H9 (cell line): Measurements from ENCODE around the gene FITM2. TPM values are rescaled to one million over a fixed set of nuclear protein-coding genes. Genes with fewer than 3 reads are reported as not detected.
"Not testable (repeated sequence)": the region's sequence is repeated elsewhere in the genome, so short reads cannot be mapped to it uniquely, and the experiment has no call there.

Experiments used
- DNase-seq: peaks from one replicate; pipeline ENCODE4 v3.0.0-alpha.2; 2017
- H2AFZ ChIP-seq: one replicate; pipeline ENCODE4 v1.6.1; 2013; ENCODE audit warnings: mild to moderate bottlenecking, low read length, control low read depth, moderate library complexity
- H2AK5ac ChIP-seq: 2 replicates; pipeline ENCODE4 v1.6.1; 2013; ENCODE audit warnings: low read length, control low read depth, mixed read lengths; ENCODE audit not compliant: insufficient read length
- H2BK120ac ChIP-seq: one replicate; pipeline ENCODE4 v1.6.1; 2013; ENCODE audit warnings: low read depth, mild to moderate bottlenecking, low read length, control low read depth, inconsistent platforms; ENCODE audit not compliant: poor library complexity, severe bottlenecking
- H2BK12ac ChIP-seq: 2 replicates; pipeline ENCODE4 v1.6.1; 2013; ENCODE audit warnings: low read length, control low read depth, mixed read lengths, low read depth; ENCODE audit not compliant: insufficient read length
- H2BK15ac ChIP-seq: 2 replicates; pipeline ENCODE4 v1.6.1; 2013; ENCODE audit warnings: low read depth, low read length, control low read depth
- H2BK20ac ChIP-seq: one replicate; pipeline ENCODE4 v1.6.1; 2013; ENCODE audit warnings: low read depth, mild to moderate bottlenecking, low read length, control low read depth, inconsistent platforms; ENCODE audit not compliant: poor library complexity, severe bottlenecking
- H2BK5ac ChIP-seq: 2 replicates; pipeline ENCODE4 v1.6.1; 2013; ENCODE audit warnings: low read length, control low read depth, mixed read lengths; ENCODE audit not compliant: insufficient read length
- H3K14ac ChIP-seq: 2 replicates; pipeline ENCODE4 v1.6.1; 2013; ENCODE audit warnings: low read length, control low read depth; ENCODE audit not compliant: insufficient read depth
- H3K18ac ChIP-seq: 2 replicates; pipeline ENCODE4 v1.6.1; 2013; ENCODE audit warnings: low read depth, mild to moderate bottlenecking, mixed read lengths, low read length, control low read depth; ENCODE audit not compliant: insufficient read length
- H3K23ac ChIP-seq: 2 replicates; pipeline ENCODE4 v1.6.1; 2013; ENCODE audit warnings: low read length, control low read depth, mixed read lengths, low read depth; ENCODE audit not compliant: insufficient read length
- H3K23me2 ChIP-seq: 2 replicates; pipeline ENCODE4 v1.6.1; 2013; ENCODE audit warnings: low read depth, mild to moderate bottlenecking, mixed read lengths, low read length, control low read depth; ENCODE audit not compliant: insufficient read length, poor library complexity, severe bottlenecking
- H3K27ac ChIP-seq: 2 replicates; pipeline ENCODE4 v1.5.1; 2013; ENCODE audit warnings: low read length, control low read depth, mixed read lengths, low read depth; ENCODE audit not compliant: insufficient read length
- H3K27me3 ChIP-seq: 2 replicates; pipeline ENCODE4 v1.6.1; 2013; ENCODE audit warnings: low read length, control low read depth, inconsistent platforms; ENCODE audit not compliant: insufficient read depth
- H3K4ac ChIP-seq: 2 replicates; pipeline ENCODE4 v1.6.1; 2013; ENCODE audit warnings: low read depth, mild to moderate bottlenecking, control low read depth, inconsistent platforms, low read length, moderate library complexity
- H3K4me1 ChIP-seq: 2 replicates; pipeline ENCODE4 v1.6.1; 2013; ENCODE audit warnings: low read length, control low read depth, inconsistent platforms; ENCODE audit not compliant: insufficient read depth
- H3K4me2 ChIP-seq: 2 replicates; pipeline ENCODE4 v1.6.1; 2013; ENCODE audit warnings: low read length, control low read depth, mixed read lengths; ENCODE audit not compliant: insufficient read length, insufficient read depth
- H3K56ac ChIP-seq: 2 replicates; pipeline ENCODE4 v1.6.1; 2013; ENCODE audit warnings: low read depth, mild to moderate bottlenecking, mixed read lengths, low read length, control low read depth; ENCODE audit not compliant: insufficient read length
- H3K79me1 ChIP-seq: 2 replicates; pipeline ENCODE4 v1.6.1; 2013; ENCODE audit warnings: low read depth, mild to moderate bottlenecking, moderate library complexity, low read length, control low read depth, inconsistent platforms; ENCODE audit not compliant: insufficient read depth, poor library complexity, severe bottlenecking
- H3K79me2 ChIP-seq: 2 replicates; pipeline ENCODE4 v1.6.1; 2013; ENCODE audit warnings: low read length, control low read depth, inconsistent platforms; ENCODE audit not compliant: insufficient read depth
- H3K9ac ChIP-seq: 2 replicates; pipeline ENCODE4 v1.6.1; 2013; ENCODE audit warnings: low read length, control low read depth, mixed read lengths; ENCODE audit not compliant: insufficient read length; ENCODE audit errors: extremely low read depth
- H3K9me3 ChIP-seq: one replicate; pipeline ENCODE4 v1.6.1; 2013; ENCODE audit warnings: low read depth, low read length, inconsistent platforms; ENCODE audit not compliant: control insufficient read depth
- H3T11ph ChIP-seq: one replicate; pipeline ENCODE4 v1.6.1; 2013; ENCODE audit warnings: mild to moderate bottlenecking, low read length, control low read depth, inconsistent platforms
- H4K20me1 ChIP-seq: one replicate; pipeline ENCODE4 v1.6.1; 2013; ENCODE audit not compliant: control insufficient read depth, insufficient read length, insufficient read depth
- H4K5ac ChIP-seq: 2 replicates; pipeline ENCODE4 v1.6.1; 2013; ENCODE audit warnings: low read depth, mild to moderate bottlenecking, mixed read lengths, low read length, control low read depth; ENCODE audit not compliant: insufficient read length
- H4K8ac ChIP-seq: replicated peaks from 2 replicates; pipeline ENCODE4 v1.6.1; 2013; ENCODE audit warnings: low read length, control low read depth, mixed read lengths, low read depth; ENCODE audit not compliant: insufficient read length
- H4K91ac ChIP-seq: 2 replicates; pipeline ENCODE4 v1.6.1; 2013; ENCODE audit warnings: low read depth, mild to moderate bottlenecking, moderate library complexity, mixed read lengths, low read length, control low read depth; ENCODE audit not compliant: insufficient read length
- H3K27ac Mint-ChIP-seq, 3 experiments: 2 replicates in 2 of 3; 3 replicates in 1 of 3; pipeline ENCODE4 v1.8.0; 2020 to 2021; ENCODE audit warnings: mixed read lengths in 3 of 3, mild to moderate bottlenecking in 1 of 3, moderate library complexity in 1 of 3
- H3K27me3 Mint-ChIP-seq: 2 replicates; pipeline ENCODE4 v1.8.0; 2021; ENCODE audit warnings: low read depth, mild to moderate bottlenecking, moderate library complexity, mixed read lengths
- H3K36me3 Mint-ChIP-seq, 3 experiments: 2 replicates in 2 of 3; 3 replicates in 1 of 3; pipeline ENCODE4 v1.8.0; 2020 to 2021; ENCODE audit warnings: low read depth in 3 of 3, mixed read lengths in 3 of 3; ENCODE audit not compliant: insufficient read depth in 1 of 3
- H3K4me1 Mint-ChIP-seq, 2 experiments: 2 replicates each; pipeline ENCODE4 v1.8.0; 2020; ENCODE audit warnings: mixed read lengths in 2 of 2
- H3K4me3 Mint-ChIP-seq, 2 experiments: 2 replicates in 1 of 2; 3 replicates in 1 of 2; pipeline ENCODE4 v1.8.0; 2020 to 2021; ENCODE audit warnings: mild to moderate bottlenecking in 2 of 2, mixed read lengths in 2 of 2, moderate library complexity in 1 of 2
- H3K9me3 Mint-ChIP-seq, 2 experiments: 2 replicates in 1 of 2; 3 replicates in 1 of 2; pipeline ENCODE4 v1.8.0; 2020; ENCODE audit warnings: mild to moderate bottlenecking in 2 of 2, mixed read lengths in 2 of 2, moderate library complexity in 1 of 2
- WGBS: extraction: QIAGEN DNeasy Blood & Tissue Kit; methylation state at CpG from one replicate; pipeline ENCODE4 v1.1.7; 2013; ENCODE audit warnings: missing lambda C conversion rate, low lambda C conversion rate, mixed read lengths; ENCODE audit not compliant: insufficient read length; ENCODE audit errors: extremely low coverage; 5-methylcytosine and 5-hydroxymethylcytosine counted together
- total RNA-seq: library from RNA; stranded (reverse); gene quantifications from 2 replicates; pipeline ENCODE4 v1.2.1, GENCODE V29; 2021
- TF ChIP-seq, protein P1 (sequence below): fragments of 200-600 bp; sonication (generic); conservative IDR thresholded peaks from 3 replicates; pipeline ENCODE4 v1.8.0; 2021; ENCODE audit warnings: antibody characterized with exemption, mild to moderate bottlenecking

FITM2 gene
- total RNA-seq, 1 experiment from 2014 or later: 1.7 TPM

DNA sequence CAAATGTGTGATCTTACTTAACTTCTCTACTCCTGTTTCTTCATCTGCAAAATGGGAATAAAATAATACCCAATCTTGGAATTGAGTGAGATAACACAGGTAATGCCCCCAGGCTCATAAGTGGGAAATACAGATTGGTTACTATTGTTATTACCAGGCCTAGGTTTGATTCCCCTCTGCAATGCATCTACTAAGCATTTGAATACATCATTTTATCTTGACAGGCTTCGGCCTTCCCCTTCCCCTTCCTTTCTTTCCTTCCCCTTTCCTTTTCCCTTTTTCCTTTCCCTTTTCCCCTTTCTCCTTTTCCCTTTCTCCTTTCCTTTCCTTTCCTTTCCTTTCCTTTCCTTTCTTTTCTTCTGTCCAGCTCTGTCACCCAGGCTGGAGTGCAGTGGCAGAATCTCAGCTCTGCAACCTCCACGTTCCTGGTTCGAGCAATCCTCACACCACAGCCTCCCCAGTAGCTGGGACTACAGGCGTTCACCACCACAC is 37.2 kb upstream of the FITM2 start:
- no peak overlapping the region for H3K27ac ChIP-seq
- H3K4me1 Mint-ChIP-seq: peaks cover 6 to 10% of the 10 kb centered on the region in 2 experiments; a peak in 3 of 4 replicates
- no peak overlapping the region for H3K18ac ChIP-seq
- WGBS: no CpG with 5 or more reads among the region's 4 CpGs
- no peaks in the 10 kb centered on the region for H3K9me3 ChIP-seq
- H3K4me1 ChIP-seq: no peaks in the 10 kb centered on the region
- no peak overlapping the region for H2BK20ac ChIP-seq
- no peak overlapping the region for H2BK12ac ChIP-seq
- H3K79me2 ChIP-seq: no peaks in the 10 kb centered on the region
- no peak overlapping the region for H2BK15ac ChIP-seq
- H3K27ac Mint-ChIP-seq: peak overlapping the region in 1 of 3 experiments; percentile 68; a peak in 1 of 7 replicates
- H2AK5ac ChIP-seq: no peak overlapping the region
- no peaks in the 10 kb centered on the region for H3K27me3 ChIP-seq
- H3K23me2 ChIP-seq: no peaks in the 10 kb centered on the region
- no peak overlapping the region for H3K4ac ChIP-seq
- peaks cover 4% of the 10 kb centered on the region; the same call in 1 of the 2 replicates for H3K27me3 Mint-ChIP-seq
- no peak overlapping the region for H2AFZ ChIP-seq
- no peak overlapping the region for H3K4me3 Mint-ChIP-seq
- H3K9ac ChIP-seq: no peak overlapping the region
- H3T11ph ChIP-seq: no peak overlapping the region
- no peak overlapping the region for H4K8ac ChIP-seq
- no peak overlapping the region for H3K23ac ChIP-seq
- no peak overlapping the region for H3K56ac ChIP-seq
- no peak overlapping the region for H4K5ac ChIP-seq
- no peaks in the 10 kb centered on the region for H3K79me1 ChIP-seq
- H3K4me2 ChIP-seq: no peak overlapping the region
- H2BK5ac ChIP-seq: no peak overlapping the region
- TF ChIP-seq, protein P1, sequence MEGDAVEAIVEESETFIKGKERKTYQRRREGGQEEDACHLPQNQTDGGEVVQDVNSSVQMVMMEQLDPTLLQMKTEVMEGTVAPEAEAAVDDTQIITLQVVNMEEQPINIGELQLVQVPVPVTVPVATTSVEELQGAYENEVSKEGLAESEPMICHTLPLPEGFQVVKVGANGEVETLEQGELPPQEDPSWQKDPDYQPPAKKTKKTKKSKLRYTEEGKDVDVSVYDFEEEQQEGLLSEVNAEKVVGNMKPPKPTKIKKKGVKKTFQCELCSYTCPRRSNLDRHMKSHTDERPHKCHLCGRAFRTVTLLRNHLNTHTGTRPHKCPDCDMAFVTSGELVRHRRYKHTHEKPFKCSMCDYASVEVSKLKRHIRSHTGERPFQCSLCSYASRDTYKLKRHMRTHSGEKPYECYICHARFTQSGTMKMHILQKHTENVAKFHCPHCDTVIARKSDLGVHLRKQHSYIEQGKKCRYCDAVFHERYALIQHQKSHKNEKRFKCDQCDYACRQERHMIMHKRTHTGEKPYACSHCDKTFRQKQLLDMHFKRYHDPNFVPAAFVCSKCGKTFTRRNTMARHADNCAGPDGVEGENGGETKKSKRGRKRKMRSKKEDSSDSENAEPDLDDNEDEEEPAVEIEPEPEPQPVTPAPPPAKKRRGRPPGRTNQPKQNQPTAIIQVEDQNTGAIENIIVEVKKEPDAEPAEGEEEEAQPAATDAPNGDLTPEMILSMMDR: no peak
- no peak overlapping the region for H3K14ac ChIP-seq
- no peak overlapping the region for H4K91ac ChIP-seq
- H4K20me1 ChIP-seq: no peaks in the 10 kb centered on the region
- no peaks in the 10 kb centered on the region for H3K36me3 Mint-ChIP-seq
- DNase-seq: no peak
- H2BK120ac ChIP-seq: no peak overlapping the region
- H3K9me3 Mint-ChIP-seq: no peaks in the 10 kb centered on the region; a peak in 1 of 5 replicates

DNA sequence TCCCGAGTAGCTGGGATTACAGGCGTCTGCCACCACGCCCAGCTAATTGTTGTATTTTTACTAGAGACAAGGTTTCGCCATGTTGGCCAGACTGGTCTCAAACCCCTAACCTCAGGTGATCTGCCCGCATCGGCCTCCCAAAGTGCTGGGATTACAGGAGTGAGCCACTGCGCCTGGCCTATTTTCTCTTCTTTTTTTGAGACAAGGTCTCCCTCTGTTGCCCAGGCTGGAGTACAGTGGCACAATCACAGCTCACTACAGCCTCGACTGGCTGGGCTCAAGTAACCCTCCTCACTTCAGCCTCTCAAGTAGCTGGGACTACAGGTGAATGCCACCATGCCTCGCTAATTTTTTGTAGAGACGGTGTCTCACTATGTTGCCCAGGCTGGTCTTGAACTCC is 34.9 kb upstream of the FITM2 start:
- not testable (repeated sequence) for H3K4me3 Mint-ChIP-seq, H3K79me1 ChIP-seq, H3K27me3 ChIP-seq, H3K9me3 Mint-ChIP-seq, H3K27me3 Mint-ChIP-seq, H2BK20ac ChIP-seq, H2AFZ ChIP-seq, H3K27ac ChIP-seq, H4K91ac ChIP-seq, H4K8ac ChIP-seq, H3K18ac ChIP-seq, H2BK15ac ChIP-seq, H3T11ph ChIP-seq, H3K4me1 Mint-ChIP-seq, H4K20me1 ChIP-seq, DNase-seq, H2BK120ac ChIP-seq, H3K36me3 Mint-ChIP-seq, H3K9ac ChIP-seq, H2BK12ac ChIP-seq, H3K14ac ChIP-seq, H3K23me2 ChIP-seq, H3K79me2 ChIP-seq, H3K9me3 ChIP-seq, H2AK5ac ChIP-seq, H3K56ac ChIP-seq, H3K4me1 ChIP-seq, H3K23ac ChIP-seq, H3K4me2 ChIP-seq, H2BK5ac ChIP-seq, H4K5ac ChIP-seq, H3K4ac ChIP-seq
- WGBS: no CpG with 5 or more reads among the region's 10 CpGs
- H3K27ac Mint-ChIP-seq: peak overlapping the region in 1 of 3 experiments; percentile 89; a peak in 1 of 7 replicates
